ENCODE data around the gene TMEM203.

TMEM203 gene

GRCh38 chr9:137218212-137218753 is 12.8 kb upstream of the TMEM203 start:
- DNase-seq (ENCODE audit: low read depth), result no peak
- no peak for TF ChIP-seq CTCF (conservative IDR thresholded peaks at IDR 0.05; ENCODE audit: control insufficient read depth, insufficient read depth, low read depth, low read length)
- no peak overlapping the region for H3K4me3 ChIP-seq (ENCODE audit: control insufficient read depth, low read depth, low read length)

- TF ChIP-seq CTCF (conservative IDR thresholded peaks at IDR 0.05; ENCODE audit: control insufficient read depth, insufficient read depth, low read depth, low read length), result no peak
- H3K4me3 ChIP-seq (ENCODE audit: control insufficient read depth, low read depth, low read length), result peak overlapping the region; percentile 7
- peak; percentile 34 for DNase-seq (ENCODE audit: low read depth)
Observed at GRCh38 chr9:137217276-137218211, 12.1 kb upstream of the TMEM203 start.

GRCh38 chr9:137216188-137216965 is 10.9 kb upstream of the TMEM203 start:
- no peak for DNase-seq (ENCODE audit: low read depth)
- H3K4me3 ChIP-seq (ENCODE audit: control insufficient read depth, low read depth, low read length), result no peak overlapping the region
- TF ChIP-seq CTCF (conservative IDR thresholded peaks at IDR 0.05; ENCODE audit: control insufficient read depth, insufficient read depth, low read depth, low read length), result no peak

GRCh38 chr9:137215196-137215986 is 9.9 kb upstream of the TMEM203 start:
- TF ChIP-seq CTCF (conservative IDR thresholded peaks at IDR 0.05; ENCODE audit: control insufficient read depth, insufficient read depth, low read depth, low read length), result no peak
- H3K4me3 ChIP-seq (ENCODE audit: control insufficient read depth, low read depth, low read length), result no peak overlapping the region
- no peak for DNase-seq (ENCODE audit: low read depth)

- no peak overlapping the region for H3K4me3 ChIP-seq (ENCODE audit: control insufficient read depth, low read depth, low read length)
- no peak for DNase-seq (ENCODE audit: low read depth)
- TF ChIP-seq CTCF (conservative IDR thresholded peaks at IDR 0.05; ENCODE audit: control insufficient read depth, insufficient read depth, low read depth, low read length), result no peak
Observed at GRCh38 chr9:137214620-137215019, 9.2 kb upstream of the TMEM203 start.

All from fibroblast of mammary gland (primary cell).